GM21786 (cell line): ENCODE results near the gene IL17RE.
A peak's percentile ranks its signal among the peaks of the same experiment; 100 is the strongest.

Source experiments
- ATAC-seq: cut with Tn5 transposase; IDR thresholded peaks from one replicate; pipeline ENCODE4 v1.9.1; 2021; ENCODE audit not compliant: unreplicated experiment

Gene IL17RE

GRCh38 chr3:9951598-9951961 is 48.9 kb downstream of the IL17RE start:
- peak; percentile 10 for ATAC-seq

GRCh38 chr3:9951962-9952805 is 49.5 kb downstream of the IL17RE start, which contains the start of gene PRRT3:
Gene PRRT3, minus strand, starts transcription at chr3:9952408. Its CDS starts 2,293 bp downstream, at chr3:9950115.
- peak; percentile 57 for ATAC-seq

- no peak for ATAC-seq
Observed at GRCh38 chr3:9955067-9955502, 52.4 kb downstream of the IL17RE start.

- no peak for ATAC-seq
Observed at GRCh38 chr3:9955611-9956352, 53.1 kb downstream of the IL17RE start.

- no peak for ATAC-seq
Observed at GRCh38 chr3:9957214-9957613, 54.6 kb downstream of the IL17RE start.

- ATAC-seq: no peak
Observed at GRCh38 chr3:9965200-9965875, 62.7 kb downstream of the IL17RE start.
